Hindlimb muscle (tissue), 1 donor: ENCODE results near the gene SESTD1. TPM values are rescaled to one million over a fixed set of nuclear protein-coding genes. Genes with fewer than 3 reads are reported as not detected.
"Not testable (repeated sequence)": the region's sequence is repeated elsewhere in the genome, so short reads cannot be mapped to it uniquely, and the experiment has no call there.

Experiments used
- DNase-seq: peaks from one replicate; pipeline ENCODE4 v3.0.0-alpha.2; 2013
- polyA plus RNA-seq: library from polyadenylated mRNA; unstranded; fragments of 120-200 nt; gene quantifications from one replicate; pipeline ENCODE4 v1.2.1, GENCODE V29; 2013; ENCODE audit not compliant: insufficient read length

SESTD1 gene
- polyA plus RNA-seq, 1 donor: 36.0 TPM

DNA sequence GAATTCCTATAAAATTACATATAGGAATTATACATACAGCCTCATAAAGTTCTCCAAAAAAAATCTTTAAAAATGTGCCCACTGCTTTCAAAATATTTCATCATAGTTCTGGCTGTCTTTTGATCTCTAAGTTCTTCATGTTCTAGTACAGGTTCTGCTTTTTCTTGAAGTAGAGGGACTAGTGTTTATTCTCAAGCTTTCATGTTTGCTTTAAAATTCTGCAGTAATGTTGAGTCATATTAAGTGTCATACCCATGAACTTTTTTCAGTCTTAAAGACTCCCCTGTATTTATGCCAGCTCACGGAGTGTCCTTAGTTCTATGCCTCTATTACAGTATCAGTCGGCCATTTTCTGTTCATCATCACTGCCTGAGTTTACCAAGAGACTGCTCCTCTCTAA lies 159.9 kb downstream of the SESTD1 start:
- no peak for DNase-seq

- no peak for DNase-seq
Measured at GRCh38 chr2:179098080-179098689, 166.4 kb downstream of the SESTD1 start.

- no peak for DNase-seq
Measured at GRCh38 chr2:179097131-179097530, 167.5 kb downstream of the SESTD1 start.

- DNase-seq: no peak
Measured at GRCh38 chr2:179096090-179096489, 168.5 kb downstream of the SESTD1 start.

GRCh38 chr2:179092912-179093311 lies 171.7 kb downstream of the SESTD1 start:
- DNase-seq: not testable (repeated sequence)

GRCh38 chr2:179082697-179083096 lies 181.9 kb downstream of the SESTD1 start:
- no peak for DNase-seq

GRCh38 chr2:179081954-179082353 lies 182.7 kb downstream of the SESTD1 start:
- DNase-seq: no peak

- no peak for DNase-seq
Measured at GRCh38 chr2:179072527-179072926, 192.1 kb downstream of the SESTD1 start.

GRCh38 chr2:179071810-179072355 lies 192.7 kb downstream of the SESTD1 start:
- no peak for DNase-seq

DNA sequence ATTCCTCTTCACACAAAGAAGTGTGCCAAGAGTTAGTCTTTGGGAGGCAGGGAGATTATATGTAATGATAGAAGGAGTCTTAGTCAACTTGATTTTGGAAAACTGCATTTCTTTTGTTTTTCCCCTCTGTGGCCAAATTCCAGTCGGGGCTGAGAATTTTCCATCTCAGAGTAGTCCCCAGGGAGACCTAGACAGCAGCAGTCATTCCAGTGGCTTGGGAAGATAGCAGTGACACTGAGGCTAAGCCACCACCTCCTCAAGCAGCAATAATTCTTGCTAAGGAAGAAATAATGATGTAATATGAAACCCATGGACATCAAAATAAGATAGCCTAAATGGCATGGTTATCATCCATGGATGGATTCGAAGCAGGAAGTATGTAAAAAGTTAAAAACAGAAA lies 193.7 kb downstream of the SESTD1 start:
- no peak for DNase-seq

- DNase-seq: no peak
Measured at GRCh38 chr2:179069685-179070084, 194.9 kb downstream of the SESTD1 start.

DNA sequence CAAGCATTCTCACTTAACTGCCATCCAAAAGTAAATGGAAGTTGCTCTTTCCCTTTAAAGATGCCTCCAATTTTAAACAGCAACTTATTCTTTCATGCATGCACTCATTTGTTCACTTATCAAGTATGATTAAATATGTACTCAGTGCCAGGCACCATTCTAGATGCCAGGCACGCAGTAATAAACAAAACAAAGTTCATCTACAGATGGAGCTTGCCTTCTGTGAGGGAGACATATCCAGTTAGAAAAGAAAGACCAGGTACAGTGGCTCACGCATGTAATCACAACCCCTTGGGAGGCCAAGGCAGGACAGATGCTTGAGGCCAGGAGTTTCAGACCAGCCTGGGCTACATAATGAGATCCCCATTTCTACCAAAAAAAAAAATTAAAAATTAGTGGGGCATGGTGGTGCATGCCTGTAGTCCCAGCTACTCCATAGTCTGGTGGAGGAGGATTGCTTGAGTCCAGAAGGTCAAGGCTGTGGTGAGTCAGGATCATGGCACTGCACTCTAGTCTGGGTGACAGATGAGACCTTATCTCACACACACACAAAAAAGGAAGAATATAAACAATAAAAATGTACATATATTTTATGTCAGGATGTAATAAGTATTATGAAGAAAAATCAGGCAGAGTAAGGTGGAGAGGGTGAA lies 195.5 kb downstream of the SESTD1 start:
- DNase-seq: no peak

GRCh38 chr2:179059026-179059700 lies 205.5 kb downstream of the SESTD1 start:
- no peak for DNase-seq

DNA sequence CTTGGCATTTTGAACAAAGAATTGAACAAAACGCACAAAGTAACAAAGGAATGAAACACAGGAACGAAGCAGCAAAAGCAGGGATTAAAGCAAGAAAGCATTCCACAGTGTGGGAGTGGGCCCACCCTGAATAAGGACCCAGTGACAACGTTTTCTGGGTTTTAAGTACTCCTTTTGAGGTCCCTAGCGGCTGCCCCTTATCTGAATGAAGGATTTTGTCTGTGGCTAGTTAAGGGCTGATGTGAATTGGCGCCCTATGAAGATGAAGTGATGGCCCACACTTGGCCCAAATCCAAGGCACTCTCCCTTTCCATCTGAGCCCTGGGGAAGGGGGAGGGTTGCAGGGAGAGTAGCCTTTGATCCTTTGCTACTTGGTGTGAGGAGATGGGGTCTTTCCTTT lies 206.9 kb downstream of the SESTD1 start:
- DNase-seq: no peak

- not testable (repeated sequence) for DNase-seq
Measured at GRCh38 chr2:179053568-179053967, 211.1 kb downstream of the SESTD1 start.

Other genes with a start within 250 kb of the SESTD1 start
- 81.5 TPM for gene CCDC141, start 214.7 kb downstream of the SESTD1 start, polyA plus RNA-seq